ENCODE measurements around the gene ARID4B. TPM values are rescaled to one million over a fixed set of nuclear protein-coding genes. Genes with fewer than 3 reads are reported as not detected.

ARID4B gene
- total and polyA plus RNA-seq, 2 donors (not counting 3 experiments of a cell fraction or from before 2014, with no cell fraction given): 6.7 to 40.7 TPM

DNA sequence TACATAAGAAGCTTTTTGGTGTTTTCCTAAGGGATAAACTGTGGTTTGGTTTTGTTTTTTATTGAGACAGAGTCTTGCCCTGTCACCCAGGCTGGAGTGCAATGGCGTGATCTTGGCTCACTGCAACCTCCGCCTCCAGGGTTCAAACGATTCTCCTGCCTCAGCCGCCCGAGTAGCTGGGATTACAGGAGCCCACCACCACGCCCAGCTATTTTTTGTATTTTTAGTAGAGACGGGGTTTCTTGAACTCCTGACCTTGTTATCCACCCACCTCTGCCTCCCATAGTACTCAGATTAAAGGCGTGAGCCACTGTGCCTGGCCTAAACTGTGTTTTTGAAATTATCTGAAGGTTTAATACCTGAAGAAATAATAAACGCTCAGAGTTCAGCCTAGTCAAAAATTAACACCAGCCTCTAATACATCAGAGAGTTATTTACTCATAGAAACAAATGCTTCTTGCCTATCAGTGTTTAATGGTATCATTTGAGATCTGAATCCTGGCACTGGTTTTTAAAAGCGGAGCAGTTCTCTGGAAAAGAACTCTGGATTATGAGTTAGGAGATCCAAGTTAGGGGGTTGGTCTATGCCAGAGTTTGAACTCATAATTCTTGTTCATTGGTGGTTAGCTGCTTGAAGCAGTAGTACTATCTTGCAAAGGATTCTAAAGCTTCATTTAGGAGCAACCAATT is 28.7 kb downstream of the ARID4B start:
- FAIRE-seq: no peak

More for the DNA sequence above, 28.7 kb downstream of the ARID4B start:
- intact Hi-C loops (cut with micrococcal nuclease): no loop called here
- TF ChIP-seq, protein P1, sequence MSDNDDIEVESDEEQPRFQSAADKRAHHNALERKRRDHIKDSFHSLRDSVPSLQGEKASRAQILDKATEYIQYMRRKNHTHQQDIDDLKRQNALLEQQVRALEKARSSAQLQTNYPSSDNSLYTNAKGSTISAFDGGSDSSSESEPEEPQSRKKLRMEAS (IDR thresholded peaks at IDR 0.05; ENCODE audit: insufficient read depth, insufficient read length): no peak
- TF ChIP-seq JUN (IDR thresholded peaks at IDR 0.05; ENCODE audit: borderline replicate concordance, insufficient read depth, insufficient read length, low read depth) (no peak), GATA2 (IDR thresholded peaks at IDR 0.05; ENCODE audit: insufficient read depth, insufficient read length, low read depth, low read length) (no peak), FOS (IDR thresholded peaks at IDR 0.05; ENCODE audit: borderline replicate concordance, insufficient read depth, low read length) (no peak), EZH2 (IDR thresholded peaks at IDR 0.05; ENCODE audit: borderline replicate concordance, low read depth, low read length, severe bottlenecking) (no peak), POLR2AphosphoS5 (IDR thresholded peaks at IDR 0.05; ENCODE audit: insufficient read depth, low read depth, low read length) (no peak), POLR2A (IDR thresholded peaks at IDR 0.05; ENCODE audit: low read depth, low read length) (no peak), MYC (IDR thresholded peaks at IDR 0.05; ENCODE audit: low read depth, low read length) (no peak)
- TF ChIP-seq, protein P2, sequence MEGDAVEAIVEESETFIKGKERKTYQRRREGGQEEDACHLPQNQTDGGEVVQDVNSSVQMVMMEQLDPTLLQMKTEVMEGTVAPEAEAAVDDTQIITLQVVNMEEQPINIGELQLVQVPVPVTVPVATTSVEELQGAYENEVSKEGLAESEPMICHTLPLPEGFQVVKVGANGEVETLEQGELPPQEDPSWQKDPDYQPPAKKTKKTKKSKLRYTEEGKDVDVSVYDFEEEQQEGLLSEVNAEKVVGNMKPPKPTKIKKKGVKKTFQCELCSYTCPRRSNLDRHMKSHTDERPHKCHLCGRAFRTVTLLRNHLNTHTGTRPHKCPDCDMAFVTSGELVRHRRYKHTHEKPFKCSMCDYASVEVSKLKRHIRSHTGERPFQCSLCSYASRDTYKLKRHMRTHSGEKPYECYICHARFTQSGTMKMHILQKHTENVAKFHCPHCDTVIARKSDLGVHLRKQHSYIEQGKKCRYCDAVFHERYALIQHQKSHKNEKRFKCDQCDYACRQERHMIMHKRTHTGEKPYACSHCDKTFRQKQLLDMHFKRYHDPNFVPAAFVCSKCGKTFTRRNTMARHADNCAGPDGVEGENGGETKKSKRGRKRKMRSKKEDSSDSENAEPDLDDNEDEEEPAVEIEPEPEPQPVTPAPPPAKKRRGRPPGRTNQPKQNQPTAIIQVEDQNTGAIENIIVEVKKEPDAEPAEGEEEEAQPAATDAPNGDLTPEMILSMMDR (IDR thresholded peaks at IDR 0.05; ENCODE audit: extremely low read depth in 1 of 2, insufficient read depth in 1 of 2, low read depth in 1 of 2, low read length in 2 of 2): no peak
- H3K4me2 ChIP-seq (ENCODE audit: insufficient read depth, low read length): no peak overlapping the region
- H3K27ac ChIP-seq (ENCODE audit: insufficient read depth, low read depth, low read length): no peak overlapping the region
- peaks cover 2% of the 10 kb centered on the region for H3K9me3 ChIP-seq (replicated peaks; ENCODE audit: control insufficient read depth, insufficient read depth, low read length)
- no peak overlapping the region for H3K4me3 ChIP-seq (replicated peaks in 1 of 3; ENCODE audit: insufficient read depth in 1 of 3, low read depth in 1 of 3, low read length in 3 of 3)
- no peaks in the 10 kb centered on the region for H3K27me3 ChIP-seq (ENCODE audit: control insufficient read depth in 2 of 2, insufficient read depth in 2 of 2, low read length in 2 of 2)
- no peak overlapping the region for H2AFZ ChIP-seq (ENCODE audit: low read depth, low read length)
- BruUV-seq (replicated peaks): no TSS peak
- H3K4me1 ChIP-seq (ENCODE audit: control insufficient read depth, extremely low read depth, insufficient read depth, low read length): peaks cover 7% of the 10 kb centered on the region
- dilution Hi-C loops (cut with MboI; ENCODE audit: extremely low pct_ligation_motif_present, low sequenced_read_pairs): no loop called here
- no peaks in the 10 kb centered on the region for H3K36me3 ChIP-seq (ENCODE audit: control insufficient read depth in 2 of 2, extremely low read depth in 1 of 2, insufficient read depth in 2 of 2, low read length in 2 of 2)
- H4K20me1 ChIP-seq (replicated peaks; ENCODE audit: control insufficient read depth, extremely low read depth, insufficient read depth, low read length): peaks cover 19% of the 10 kb centered on the region
- H3K79me2 ChIP-seq (ENCODE audit: control insufficient read depth, insufficient read depth, low read length): peaks cover 88% of the 10 kb centered on the region
- H3K9me1 ChIP-seq (replicated peaks; ENCODE audit: control insufficient read depth, extremely low read depth, insufficient read depth, low read length): no peaks in the 10 kb centered on the region
- ChIA-PET CTCF (no interaction called here), POLR2A (interaction anchor here (0.6 kb wide), 1 partner anchor 8 kb away, joined by 6 read pairs; no protein-coding TSS in a partner anchor)
- DNase-seq (ENCODE audit: low read depth, low spot score): no peak
- no peak overlapping the region for H3K9ac ChIP-seq (replicated peaks; ENCODE audit: extremely low read depth, insufficient read depth, low read length)
